ENCODE measurements around the gene CACNA2D4.

CACNA2D4 gene

DNA sequence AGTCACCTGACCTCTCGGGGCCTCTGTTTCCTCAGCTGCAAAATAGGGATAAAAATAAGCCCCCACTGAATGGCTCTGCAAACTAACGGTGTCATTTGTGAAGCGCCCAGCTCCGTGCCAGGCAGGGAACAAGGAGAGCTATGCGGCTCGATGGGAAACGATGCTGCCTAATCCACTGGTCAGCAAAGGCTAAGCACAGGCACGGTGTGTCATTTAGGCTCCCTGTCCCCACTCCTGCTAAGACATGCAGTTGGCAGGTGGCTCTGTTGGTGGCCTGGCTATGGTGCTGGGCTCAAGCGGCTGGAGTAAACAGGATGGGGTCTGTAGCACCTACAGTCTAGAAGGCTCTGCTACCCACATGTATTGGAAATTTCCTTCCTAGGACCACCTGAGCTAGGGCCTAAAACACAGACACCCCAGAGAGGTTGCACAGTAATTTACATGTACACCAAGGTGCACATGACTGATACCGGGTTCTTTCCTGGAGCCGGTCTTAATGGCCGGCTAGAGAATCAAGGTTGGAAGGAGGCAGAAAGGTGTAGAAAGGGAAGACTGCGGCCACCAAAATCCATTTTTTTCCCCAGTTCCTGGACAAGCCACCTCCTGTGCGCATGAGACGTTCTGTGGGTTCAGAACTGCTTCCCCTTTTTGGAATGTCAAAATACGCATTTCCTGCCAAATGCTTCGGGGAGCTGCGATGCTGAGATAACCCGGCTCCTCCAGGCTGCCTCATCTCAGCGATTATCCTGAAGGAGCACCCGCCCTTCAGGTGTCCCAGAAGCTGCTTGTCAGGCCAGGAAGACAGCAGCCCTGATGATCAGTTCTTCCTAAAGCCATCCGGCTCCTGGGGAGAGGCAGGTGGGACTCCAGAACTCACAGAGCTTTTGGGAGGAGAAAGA, 1.0 kb downstream of the CACNA2D4 start:
- DNase-seq, result peak; percentile 32

DNA sequence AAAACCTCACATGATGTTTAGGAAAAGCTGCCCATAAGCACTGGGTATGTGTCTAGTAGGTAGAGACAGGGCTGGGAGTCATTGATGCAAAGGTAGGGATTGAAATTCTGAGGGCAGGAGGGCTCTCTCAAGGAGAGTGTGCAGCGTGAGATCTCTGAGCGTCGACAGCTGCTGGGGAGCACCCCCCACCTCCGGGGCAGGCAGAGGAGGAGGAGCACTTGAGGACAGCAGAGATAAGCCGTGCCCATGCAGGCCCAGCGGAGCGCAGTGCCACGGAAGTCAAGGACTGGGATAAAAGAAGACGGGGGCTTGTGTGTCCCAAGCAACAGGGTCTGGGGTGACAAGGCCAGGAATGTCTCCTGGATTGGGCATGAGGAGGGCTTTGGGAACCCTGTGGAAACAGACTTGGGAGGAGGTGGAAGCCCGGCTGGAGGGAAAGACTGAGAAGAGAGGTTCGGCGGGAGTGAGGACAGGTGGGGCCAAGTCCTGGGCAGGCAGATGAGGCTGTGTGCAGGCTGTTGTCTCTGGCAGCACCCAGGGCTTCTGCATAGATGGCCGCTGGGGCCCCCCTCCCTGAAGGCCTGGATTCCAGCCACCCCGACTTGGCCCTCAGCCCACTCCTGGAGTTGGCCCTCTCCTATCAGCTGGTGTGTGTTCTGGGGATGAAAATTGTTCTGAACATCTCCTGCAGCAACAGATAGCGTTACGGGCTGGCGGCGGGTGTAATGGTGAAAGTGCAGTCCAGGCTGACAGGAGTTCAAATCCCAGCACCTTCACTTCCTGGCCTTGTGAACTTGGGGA, 1.9 kb downstream of the CACNA2D4 start:
- peak; percentile 58 for DNase-seq

DNA sequence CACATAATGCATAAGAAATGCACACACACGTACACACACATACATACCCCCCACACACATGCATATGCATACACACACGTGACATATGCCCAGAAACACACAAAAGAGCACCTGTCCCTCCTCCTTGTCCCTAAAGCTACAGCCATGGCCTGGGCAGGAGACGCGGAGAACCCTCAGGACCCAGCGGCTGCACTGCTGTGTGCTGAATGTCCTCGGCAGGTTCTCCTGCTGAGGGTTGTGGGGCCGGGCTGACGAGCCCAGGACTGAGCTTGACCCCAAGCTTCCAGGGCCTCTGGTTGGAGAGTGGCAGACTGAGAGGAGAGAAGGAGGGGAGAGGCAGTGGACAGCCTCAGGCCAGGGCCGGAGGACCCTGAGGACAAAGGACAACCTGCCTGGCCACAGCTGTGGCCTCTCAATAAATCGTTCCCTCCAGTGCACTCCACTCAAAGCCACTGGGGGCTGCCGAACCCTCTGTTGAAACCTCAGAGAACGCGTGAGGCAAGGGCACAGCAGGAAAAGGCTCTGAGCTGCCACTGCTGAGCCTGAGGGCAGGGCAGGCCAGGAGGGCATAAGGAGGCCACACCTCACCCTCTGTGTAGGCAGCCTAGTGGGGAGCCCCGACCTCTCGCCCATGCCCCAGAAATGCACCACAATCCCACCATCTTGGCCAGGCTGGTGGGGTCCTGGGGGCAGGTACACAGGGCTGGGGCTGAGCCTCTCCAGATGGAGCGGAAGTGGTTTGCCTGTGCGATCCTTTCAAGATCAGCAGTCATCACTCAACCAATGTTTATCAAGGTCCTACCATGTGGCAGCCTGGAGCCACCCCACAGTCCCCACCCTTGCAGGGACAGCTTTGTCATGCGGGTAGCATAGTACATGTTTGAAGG, 3.1 kb downstream of the CACNA2D4 start:
- DNase-seq, result peak; percentile 43

DNA sequence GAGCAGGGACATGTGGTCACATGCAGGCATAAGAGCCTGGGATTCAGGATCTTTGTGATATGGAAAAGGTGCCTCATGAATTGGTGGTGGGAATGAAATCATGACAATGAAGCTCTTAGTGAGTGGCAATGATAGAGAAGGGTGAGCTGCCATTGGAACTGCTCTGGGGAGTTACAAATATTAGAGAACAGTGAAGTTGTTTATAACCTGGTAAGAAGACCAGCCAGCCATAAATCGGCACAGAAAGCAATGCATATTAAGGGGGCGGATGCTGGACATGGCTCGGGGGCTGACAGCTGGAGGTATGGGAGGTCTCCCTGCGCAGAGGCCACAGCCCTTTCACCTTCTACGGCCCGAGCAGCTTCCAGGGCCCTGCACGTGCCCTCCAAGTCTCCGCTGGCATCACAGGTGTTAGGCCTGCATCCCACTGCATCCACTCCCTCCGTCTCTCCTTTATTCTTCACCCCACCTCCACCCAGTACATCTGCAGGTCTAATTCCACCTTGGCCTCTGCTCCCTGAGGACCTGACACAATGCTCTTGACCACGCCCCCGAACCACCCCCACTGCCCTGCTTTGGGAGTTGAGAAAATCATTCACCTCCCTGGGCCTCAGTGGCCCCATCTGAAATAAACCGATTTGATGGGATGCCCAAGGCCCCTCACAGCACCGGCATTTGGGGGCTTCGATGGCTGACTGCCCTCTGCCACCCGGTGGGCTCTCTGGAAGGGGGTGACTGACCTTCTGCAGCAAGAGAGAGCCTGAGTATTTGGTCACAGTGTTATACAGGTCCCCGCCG, 4.1 kb downstream of the CACNA2D4 start:
- DNase-seq, result peak; percentile 19

DNA sequence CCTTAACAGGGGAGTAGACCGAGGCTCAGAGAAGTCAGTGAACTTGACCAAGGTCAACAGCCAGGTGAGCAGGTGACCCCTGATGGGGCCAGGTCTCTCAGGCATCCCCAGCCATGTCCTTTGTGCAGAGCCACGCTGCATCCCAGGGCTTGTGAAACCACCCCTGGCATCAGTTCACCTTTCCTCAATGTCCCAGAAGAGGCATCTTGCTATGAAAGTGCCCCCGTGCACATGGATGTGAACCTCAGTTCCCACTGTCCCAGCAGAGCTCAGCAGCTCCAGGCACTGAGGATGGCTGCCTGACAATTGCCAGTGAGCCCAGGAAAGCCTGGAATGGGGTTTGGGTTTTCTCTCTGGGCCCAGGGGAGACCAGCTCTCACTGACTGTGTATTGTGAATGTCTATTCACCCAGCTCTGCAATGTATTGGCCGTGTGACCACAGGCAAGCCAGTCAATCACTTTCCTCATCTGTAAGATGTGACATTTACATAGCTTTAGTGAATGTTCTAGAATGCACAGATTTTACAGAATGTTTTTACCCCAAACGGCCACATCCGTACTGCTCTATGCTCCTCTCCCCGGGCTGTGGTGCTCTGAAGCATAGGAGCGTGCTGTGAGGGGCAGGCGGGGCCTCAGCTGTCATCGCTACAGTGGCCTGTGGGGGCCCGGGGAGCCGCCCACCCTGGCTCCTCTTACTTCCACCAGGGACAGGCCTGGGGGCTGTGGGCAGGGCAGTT, 4.9 kb downstream of the CACNA2D4 start:
- DNase-seq, result peak; percentile 40

DNA sequence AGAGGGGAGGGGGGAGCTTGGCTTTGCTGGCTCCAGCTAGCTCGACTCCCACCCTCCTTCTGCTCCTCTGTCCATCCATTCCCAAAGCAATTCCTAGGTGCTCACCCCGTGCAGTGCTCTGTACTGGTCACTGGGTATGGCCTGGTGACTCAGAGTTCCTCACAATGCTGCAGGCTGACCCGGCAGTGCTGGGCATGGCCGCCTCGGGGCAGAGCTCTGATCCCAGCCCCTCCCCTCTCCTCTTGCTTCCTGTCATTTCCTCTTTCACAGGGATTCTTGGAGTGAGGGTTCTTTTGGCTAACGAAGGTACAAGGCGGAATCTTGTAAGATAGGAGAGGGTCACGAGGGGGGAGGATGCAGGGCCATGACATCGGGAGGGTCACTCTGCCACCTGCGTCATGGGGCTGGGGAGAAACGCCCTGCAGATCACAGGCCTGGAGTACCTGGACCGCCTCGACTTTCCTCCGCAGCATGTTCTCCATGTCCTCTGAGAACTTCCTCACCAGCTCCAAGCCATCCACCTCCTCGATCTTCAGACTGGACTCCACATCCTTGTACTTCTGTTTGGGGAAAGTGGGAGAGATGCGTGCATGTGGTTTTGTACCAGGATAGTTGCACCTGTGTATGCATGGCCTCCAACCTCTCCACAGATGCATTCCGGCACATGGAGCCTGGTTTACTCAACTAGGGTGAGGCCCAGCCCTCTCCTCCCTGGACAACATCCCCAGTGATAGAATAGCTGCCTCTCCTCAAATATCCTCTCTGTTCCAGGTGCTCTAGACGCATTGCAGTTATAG, 5.7 kb downstream of the CACNA2D4 start:
- DNase-seq, result peak; percentile 18

DNA sequence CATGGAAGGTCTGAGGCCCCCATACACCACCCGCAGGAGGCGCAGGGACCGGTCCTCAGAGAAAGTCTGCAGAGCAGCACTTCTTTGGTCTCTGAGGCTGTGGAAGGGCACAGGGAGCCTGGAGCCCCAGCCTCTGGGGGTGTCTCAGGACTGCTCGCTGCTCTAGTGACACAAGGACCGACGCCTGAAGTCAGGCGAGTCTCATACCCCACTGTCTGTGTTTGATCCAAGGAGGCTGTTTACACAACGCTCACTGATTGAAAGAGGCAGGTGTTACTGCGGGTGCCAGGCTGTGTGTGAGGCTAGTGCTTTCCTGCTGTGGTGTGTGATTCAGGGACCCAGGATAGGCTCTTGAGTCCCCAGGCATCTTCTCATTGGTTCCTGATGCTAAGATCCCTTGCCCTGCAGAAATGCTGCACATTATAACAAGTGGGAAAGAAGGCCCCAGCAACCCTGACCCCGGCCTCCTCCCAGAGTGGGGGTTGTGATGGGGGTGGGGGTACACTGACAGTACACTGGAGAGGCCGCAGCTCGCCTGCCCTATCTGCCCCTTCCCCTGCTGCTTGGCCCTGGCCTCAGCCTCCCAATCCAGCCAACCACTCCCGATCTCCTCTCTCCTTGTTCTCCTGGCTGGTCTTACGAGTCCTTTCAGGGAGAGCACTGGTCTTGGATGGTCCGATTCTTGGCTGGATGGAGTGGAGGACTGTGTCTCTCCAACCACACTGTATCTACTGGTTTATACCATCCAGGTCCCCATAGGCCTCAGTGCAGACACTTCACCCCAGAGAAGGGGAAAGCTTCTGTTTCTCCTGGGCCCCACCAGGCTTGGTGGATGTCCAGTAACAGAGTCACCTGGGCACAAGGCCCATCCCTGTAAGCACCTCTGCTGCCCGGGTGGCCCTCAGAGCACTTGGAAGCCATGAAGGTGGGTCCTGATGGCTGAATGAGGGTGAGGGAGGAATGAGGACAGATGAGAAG, 6.6 kb downstream of the CACNA2D4 start:
- DNase-seq, result peak; percentile 43

DNA sequence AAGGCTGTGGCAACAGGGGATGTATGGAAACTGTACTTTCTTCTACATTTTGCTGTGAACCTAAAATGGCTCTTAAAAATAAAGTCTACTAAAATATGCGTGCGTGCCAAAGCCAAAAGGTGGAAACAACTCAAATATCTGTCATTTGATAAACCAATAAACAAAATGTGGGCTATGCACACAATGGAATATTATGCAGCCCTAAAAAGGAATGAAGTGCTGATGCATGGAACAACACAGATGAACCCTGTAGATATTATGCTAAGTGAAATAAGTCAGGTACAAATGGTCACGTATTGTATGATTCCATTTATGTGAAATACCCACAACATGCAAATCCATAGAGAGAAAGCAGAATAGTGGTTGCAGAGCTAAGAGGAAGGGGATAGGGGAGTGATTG, 8.0 kb downstream of the CACNA2D4 start:
- DNase-seq, result no peak

DNA sequence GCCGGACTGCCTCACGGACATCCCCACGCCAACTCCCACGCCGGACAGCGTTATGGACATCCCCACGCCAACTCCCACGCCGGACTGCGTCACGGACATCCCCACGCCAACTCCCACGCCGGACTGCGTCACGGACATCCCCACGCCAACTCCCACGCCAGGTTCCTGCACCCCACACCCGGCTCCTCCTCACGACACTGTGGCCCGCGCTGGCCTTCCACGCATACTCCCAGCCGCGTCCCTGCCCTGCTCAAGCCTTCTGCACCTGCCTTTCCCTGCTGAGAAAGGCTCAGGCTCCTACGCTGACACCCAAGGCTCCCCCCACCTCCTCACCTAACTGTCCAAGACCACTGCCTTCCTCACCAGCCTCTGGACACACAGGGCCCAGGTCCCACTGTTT, 9.7 kb downstream of the CACNA2D4 start:
- no peak for DNase-seq

DNA sequence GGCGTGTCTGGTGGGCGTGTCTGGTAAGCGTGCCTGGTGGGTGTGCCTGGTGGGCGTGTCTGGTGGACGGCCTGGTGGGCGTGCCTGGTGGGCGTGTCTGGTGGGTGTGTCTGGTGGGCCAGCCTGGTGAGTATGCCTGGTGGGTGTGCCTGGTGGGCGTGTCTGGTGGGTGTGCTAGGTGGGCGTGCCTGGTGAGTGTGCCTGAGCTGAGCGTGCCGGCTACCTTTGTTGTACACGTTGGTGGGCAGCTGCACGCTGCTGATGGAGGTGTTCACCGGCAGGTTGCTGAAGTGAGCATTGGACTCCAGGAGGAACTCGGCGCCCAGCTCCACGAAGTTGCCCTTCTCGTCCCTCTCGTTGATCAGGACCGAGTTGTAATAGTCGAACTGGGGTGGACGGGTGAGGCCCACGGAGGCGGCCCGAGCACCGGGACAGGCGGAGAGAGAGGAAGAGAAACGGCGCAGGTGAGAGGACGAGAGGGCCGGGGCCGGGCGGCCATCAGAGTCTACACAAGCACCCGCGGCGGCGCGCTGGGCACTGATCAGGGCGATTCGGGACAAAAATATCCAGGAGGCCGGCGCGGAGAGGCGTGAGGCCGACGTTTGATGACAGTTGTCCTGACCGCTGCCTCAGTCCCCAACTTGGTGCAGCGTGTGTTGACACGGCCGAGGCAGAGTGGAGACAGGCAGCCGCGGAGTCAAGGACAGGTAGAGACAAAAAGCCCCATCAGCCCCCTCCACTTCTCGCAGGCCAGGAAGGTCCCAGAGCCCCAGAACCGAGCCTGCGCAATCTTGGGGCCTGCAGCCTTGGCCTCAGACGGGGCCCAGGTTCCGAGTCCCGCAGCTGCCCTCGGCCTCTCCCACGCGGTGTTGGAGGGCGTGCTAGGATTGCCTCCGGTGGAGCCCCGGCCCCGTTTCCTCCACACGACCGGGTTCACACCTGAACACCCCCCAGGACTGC, 10.5 kb downstream of the CACNA2D4 start:
- DNase-seq, result no peak

DNA sequence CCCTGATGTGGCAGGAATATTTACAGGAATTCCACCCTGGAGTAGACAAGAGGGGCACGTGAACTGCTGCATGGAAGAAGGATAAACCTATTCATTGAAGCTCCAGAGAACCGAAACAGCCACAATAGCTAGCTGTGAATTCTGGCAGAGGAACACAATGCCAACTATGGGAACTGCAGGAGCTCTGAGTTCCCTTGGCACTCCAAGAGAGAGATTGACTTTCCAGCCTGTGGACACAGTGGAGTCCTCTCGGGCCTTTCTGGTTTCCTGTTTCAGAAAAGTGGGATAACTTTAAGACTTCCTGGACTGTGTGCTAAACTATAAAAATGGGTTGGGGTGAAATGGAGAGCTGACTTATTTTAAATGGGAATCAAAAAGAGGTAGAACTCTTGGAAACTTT, 11.9 kb downstream of the CACNA2D4 start:
- peak; percentile 19 for DNase-seq

DNA sequence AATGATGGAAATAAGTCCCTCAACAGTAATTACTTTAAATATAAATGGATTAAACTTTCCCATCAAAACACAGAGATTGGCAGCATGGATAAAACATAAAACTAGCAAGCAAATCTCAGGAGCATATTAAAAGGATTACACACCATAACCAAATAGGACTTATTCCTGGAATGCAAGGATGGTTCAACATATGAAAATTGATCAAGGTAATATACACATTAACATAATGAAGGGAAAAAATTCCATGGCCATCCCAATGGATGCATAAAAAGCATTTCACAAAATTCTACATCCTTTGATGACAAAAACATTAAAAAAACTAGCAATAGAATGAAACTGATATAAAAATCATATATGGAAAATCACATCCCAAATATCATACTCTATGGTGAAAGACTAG, 13.6 kb downstream of the CACNA2D4 start:
- DNase-seq, result no peak

DNA sequence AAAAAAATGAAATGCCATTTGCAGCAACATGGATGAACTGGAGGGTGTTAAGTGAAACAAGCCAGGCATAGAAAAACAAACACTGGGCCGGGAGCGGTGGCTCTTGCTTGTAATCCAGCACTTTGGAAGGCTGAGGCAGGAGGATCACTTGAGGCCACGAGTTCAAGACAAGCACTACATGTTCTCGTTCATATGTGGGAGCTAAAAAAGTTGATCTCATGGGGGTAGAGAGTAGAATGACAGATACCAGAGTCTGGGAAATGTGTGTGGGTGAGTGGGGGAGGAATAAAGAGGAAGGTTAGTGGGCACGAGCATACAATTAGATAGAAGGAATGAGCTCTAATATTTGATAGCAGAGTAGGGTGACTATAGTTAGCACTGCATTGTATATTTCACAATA, 21.5 kb downstream of the CACNA2D4 start:
- DNase-seq, result no peak

DNA sequence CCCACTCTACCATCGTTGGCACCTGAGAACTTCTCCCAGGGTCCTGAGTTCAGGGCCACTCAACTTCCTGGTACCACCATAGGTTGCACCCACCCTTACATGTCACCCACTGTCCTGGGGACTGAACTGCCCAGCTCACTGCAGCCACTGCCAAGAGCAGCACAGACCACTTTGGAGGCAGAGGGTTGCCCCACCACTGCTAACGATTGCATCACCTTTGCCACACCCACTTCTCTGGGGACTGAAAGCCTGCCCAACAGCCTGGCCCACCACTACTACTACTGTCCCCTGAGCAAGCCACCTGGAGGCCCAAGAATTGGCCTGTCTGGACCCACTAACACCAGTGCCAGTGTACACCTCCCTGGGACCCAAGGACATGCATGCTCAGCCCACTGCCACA, 27.6 kb downstream of the CACNA2D4 start:
- no peak for DNase-seq

DNA sequence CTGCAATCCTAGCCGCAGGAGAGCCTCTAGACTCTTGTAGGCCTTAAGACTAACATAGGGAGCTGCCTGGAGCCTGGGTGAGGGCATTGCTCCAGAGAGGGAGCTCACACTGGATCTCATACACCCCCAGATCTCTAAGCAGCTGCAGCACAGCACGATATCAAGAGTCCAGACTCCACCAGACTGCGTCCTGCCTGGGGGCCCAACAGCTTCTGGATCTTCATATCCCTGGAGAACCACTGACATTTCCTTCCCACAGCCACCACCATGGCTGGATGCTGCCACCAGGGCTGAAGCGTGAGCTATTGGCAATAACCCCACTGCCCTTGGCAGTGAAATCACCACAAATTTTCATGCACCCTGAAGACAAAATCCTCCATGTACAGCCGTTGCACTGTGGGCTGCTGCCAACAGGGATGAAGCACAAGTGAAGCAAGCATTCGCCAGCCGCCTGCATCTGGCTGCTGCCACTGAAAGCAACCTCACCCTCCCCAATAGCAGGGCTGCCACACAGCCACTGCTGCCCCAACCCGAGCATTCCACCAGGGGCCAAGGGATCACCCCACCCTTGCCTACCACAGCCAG, 28.2 kb downstream of the CACNA2D4 start:
- peak; percentile 35 for DNase-seq

DNA sequence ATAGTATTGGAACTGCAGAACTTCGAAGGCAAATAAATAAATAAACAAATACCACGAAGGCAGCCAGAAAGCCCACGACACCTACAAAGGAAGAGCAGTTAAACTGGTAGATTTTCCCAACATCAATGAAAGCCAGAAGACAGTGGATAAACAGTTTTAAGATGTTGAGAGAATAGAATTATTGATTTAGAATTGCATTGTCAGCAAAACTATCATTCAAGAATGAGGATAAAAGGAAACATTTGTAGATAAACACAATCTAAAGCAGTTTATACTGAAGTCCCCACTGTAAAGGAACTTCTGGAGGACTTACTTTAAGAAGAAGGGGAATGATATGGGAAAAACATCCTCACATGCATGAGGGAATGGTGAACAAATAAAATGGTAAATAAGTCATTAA, 29.5 kb downstream of the CACNA2D4 start:
- DNase-seq, result no peak

DNA sequence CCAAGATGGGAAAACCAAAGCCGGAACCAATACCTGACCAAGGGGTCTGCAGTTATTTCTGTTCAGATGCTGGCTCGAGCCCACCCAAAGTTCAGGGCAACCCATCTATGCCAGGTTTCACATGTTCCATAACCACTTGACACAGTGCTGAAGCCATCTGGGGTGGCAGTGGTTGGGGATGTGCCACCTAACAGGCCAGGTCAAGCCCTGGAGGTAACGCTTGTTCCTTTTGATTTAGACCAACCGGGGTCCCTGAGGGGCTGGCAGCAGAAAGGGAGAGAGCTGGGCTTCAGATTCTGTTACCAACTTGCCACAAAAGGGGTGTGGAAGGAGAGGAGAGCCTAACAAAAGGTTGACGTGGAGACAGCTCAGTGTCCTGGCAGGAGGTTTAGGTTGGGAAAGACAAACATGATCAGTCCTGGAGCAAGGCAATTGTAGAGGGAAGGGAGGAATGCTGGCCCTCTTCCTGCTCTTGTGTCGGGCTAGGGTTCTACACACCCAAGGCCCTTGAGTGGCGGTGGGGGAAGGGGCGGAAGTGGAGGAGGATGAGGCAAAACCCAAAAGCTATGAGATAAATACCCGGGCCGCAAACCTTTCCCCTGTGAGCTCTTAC, 31.9 kb downstream of the CACNA2D4 start:
- DNase-seq, result no peak
